ENCODE measurements around the gene GPANK1. TPM values are rescaled to one million over a fixed set of nuclear protein-coding genes. Genes with fewer than 3 reads are reported as not detected.

Gene GPANK1
- total RNA-seq, 1 donor from 2014 or later = 20.2 TPM

- Mint-ChIP-seq H3K9me3 (no peaks in the 10 kb centered on the region), H3K27me3 (no peaks in the 10 kb centered on the region), H3K4me1 (ENCODE audit: unreplicated experiment) (no peaks in the 10 kb centered on the region), H3K36me3 (peaks cover 13% of the 10 kb centered on the region), H3K27ac (peak overlapping the region; percentile 90), H3K4me3 (peak overlapping the region; percentile 31)
- TF ChIP-seq CTCF (conservative IDR thresholded peaks at IDR 0.05) = no peak
- DNase-seq (ENCODE audit: extremely low spot score, unreplicated experiment) = no peak
These were observed 25.7 kb upstream of the GPANK1 start for GRCh38 chr6:31690231-31691077.

- H3K9me3 Mint-ChIP-seq = no peaks in the 10 kb centered on the region
- no peak for DNase-seq (ENCODE audit: extremely low spot score, unreplicated experiment)
- H3K36me3 Mint-ChIP-seq = peaks cover 13% of the 10 kb centered on the region
- no peaks in the 10 kb centered on the region for H3K27me3 Mint-ChIP-seq
- no peaks in the 10 kb centered on the region for H3K4me1 Mint-ChIP-seq (ENCODE audit: unreplicated experiment)
- peak; percentile 57 for TF ChIP-seq CTCF (conservative IDR thresholded peaks at IDR 0.05)
- H3K4me3 Mint-ChIP-seq = no peak overlapping the region
- H3K27ac Mint-ChIP-seq = peak overlapping the region; percentile 90
These were observed 24.7 kb upstream of the GPANK1 start for GRCh38 chr6:31689249-31690110.

DNA sequence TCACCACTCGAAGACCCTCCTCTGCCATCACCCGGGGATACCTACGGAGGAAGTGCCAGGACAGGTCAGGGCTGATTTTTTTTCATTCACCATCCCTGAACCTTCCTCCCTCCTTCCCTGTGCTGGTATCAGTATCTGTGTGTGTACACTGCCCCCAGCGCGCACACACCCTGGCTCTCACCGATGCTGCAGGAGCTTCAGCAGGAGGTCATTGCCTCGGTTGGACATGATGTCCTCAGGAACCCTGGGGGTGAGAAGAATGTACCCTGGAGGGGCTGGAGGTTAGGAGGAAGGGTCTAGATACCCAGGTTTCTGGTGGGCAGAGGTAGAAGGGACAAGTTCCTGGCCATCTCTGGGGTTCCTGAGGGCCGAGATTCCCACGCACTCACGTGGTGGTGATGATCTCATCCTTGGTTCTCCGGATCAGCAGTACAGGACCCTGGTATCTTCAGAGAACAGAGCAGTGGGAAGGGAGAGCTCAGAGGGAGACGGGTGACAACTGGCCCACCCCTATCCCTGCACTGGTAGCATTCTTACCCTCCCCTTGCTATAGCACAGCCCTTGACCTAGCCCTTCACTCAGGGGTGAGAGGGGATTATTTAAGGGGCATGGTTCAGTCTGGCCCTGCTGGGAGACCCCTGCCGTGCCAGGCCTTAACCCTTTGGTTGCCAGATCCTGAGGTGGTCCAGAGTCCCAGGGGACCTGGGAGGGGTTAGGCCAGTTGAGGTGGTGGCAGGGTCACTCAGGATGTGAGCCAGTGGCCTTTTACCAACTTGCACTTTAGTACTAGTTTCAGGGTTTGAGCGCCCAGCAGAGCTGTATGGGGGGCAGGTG is 23.3 kb upstream of the GPANK1 start:
- no peak for TF ChIP-seq CTCF (conservative IDR thresholded peaks at IDR 0.05)
- H3K9me3 Mint-ChIP-seq = no peaks in the 10 kb centered on the region
- peaks cover 6% of the 10 kb centered on the region for H3K4me1 Mint-ChIP-seq (ENCODE audit: unreplicated experiment)
- no peaks in the 10 kb centered on the region for H3K27me3 Mint-ChIP-seq
- DNase-seq (ENCODE audit: extremely low spot score, unreplicated experiment) = no peak
- no peak overlapping the region for H3K4me3 Mint-ChIP-seq
- peaks cover 13% of the 10 kb centered on the region for H3K36me3 Mint-ChIP-seq
- no peak overlapping the region for H3K27ac Mint-ChIP-seq

GRCh38 chr6:31687321-31687720 is 22.5 kb upstream of the GPANK1 start:
- Mint-ChIP-seq H3K27me3 (no peaks in the 10 kb centered on the region), H3K27ac (no peak overlapping the region), H3K4me1 (ENCODE audit: unreplicated experiment) (peaks cover 7% of the 10 kb centered on the region), H3K9me3 (no peaks in the 10 kb centered on the region), H3K4me3 (no peak overlapping the region), H3K36me3 (peaks cover 13% of the 10 kb centered on the region)
- TF ChIP-seq CTCF (conservative IDR thresholded peaks at IDR 0.05) = no peak
- no peak for DNase-seq (ENCODE audit: extremely low spot score, unreplicated experiment)

DNA sequence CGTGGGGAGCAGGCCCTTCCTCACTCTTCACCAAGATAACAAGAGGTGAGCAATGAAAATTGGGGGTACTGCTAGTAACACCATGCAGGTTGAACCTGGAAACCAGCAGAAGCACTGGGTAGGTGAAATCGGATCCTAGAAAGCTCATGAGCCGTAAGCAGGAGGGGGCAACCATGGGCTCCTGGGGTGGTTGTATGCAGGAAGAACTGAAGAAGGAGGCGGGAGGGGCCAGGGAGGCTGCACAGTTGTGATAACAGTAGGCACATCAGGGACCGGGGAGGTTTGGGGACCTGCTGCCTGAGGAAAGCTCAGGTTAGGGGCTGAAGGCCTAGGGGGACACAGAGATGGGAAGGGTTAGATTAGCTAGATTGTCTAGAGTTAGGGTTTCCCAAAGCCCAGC is 21.7 kb upstream of the GPANK1 start:
- no peak for DNase-seq (ENCODE audit: extremely low spot score, unreplicated experiment)
- Mint-ChIP-seq H3K27ac (peak overlapping the region; percentile 10), H3K4me3 (no peak overlapping the region), H3K27me3 (no peaks in the 10 kb centered on the region), H3K36me3 (peaks cover 13% of the 10 kb centered on the region), H3K9me3 (no peaks in the 10 kb centered on the region), H3K4me1 (ENCODE audit: unreplicated experiment) (peaks cover 10% of the 10 kb centered on the region)
- no peak for TF ChIP-seq CTCF (conservative IDR thresholded peaks at IDR 0.05)
